Measurements from ENCODE around the gene RFX3.

Gene RFX3

DNA sequence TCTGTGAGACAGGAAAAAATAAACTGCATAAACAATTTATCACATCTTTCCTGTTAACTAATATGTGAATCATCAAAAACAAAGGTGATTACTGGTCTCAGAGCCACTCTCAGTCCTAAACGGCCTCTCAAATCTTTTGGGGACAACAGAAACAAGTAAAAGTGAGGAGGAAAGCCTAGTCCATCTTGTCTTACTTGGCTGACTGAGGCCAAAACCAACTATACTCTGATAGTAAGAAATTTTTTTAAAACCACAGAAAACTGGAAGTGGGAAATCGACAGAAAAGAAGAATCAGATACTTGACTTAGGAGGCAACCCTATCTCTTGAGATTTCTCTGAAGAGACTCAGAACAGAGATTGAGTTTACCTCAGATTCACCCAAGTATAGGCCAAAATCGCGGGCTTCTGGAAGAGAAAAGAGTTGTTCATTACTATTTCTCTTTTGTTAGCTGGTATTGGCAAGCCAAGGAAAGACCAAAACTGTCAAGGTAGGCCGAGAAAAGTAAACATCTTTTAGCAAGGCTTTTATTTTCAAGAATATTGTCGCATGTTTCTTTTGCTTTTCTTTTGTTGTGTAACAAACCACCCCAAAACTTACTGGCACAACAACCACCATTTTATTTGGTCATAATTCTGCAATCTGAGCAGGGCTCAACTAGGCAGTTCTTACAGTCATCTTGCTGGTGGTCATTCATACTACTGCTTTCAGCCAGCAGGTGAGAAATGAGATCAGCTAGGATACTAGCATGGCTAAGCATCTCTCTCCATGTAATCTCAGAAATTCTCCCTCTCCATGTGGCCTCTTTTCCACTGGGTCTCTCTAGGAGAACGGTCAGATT is 46.1 kb downstream of the RFX3 start:
- Histone ChIP-seq H4K20me1 (ENCODE audit: insufficient read depth) (no peaks in the 10 kb centered on the region), H3K36me3 (ENCODE audit: insufficient read depth) (no peaks in the 10 kb centered on the region), H3K4me2 (peak overlapping the region; percentile 15; the same call in 1 of the 2 replicates), H3K27me3 (ENCODE audit: insufficient read depth, low read depth) (no peaks in the 10 kb centered on the region), H3K9ac (no peak overlapping the region), H2AFZ (ENCODE audit: low read depth) (no peak overlapping the region), H3K4me1 (ENCODE audit: low read depth, poor library complexity, severe bottlenecking) (peaks cover 39% of the 10 kb centered on the region), H3K4me3 (IDR thresholded peaks at IDR 0.05; ENCODE audit: insufficient read depth, low read depth, low read length) (no peak overlapping the region), H3K27ac (no peak overlapping the region), H3K79me2 (ENCODE audit: insufficient read depth, low read depth) (no peaks in the 10 kb centered on the region)
- TF ChIP-seq, protein P1, sequence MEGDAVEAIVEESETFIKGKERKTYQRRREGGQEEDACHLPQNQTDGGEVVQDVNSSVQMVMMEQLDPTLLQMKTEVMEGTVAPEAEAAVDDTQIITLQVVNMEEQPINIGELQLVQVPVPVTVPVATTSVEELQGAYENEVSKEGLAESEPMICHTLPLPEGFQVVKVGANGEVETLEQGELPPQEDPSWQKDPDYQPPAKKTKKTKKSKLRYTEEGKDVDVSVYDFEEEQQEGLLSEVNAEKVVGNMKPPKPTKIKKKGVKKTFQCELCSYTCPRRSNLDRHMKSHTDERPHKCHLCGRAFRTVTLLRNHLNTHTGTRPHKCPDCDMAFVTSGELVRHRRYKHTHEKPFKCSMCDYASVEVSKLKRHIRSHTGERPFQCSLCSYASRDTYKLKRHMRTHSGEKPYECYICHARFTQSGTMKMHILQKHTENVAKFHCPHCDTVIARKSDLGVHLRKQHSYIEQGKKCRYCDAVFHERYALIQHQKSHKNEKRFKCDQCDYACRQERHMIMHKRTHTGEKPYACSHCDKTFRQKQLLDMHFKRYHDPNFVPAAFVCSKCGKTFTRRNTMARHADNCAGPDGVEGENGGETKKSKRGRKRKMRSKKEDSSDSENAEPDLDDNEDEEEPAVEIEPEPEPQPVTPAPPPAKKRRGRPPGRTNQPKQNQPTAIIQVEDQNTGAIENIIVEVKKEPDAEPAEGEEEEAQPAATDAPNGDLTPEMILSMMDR (conservative IDR thresholded peaks at IDR 0.05; ENCODE audit: low read depth, low read length), result no peak

DNA sequence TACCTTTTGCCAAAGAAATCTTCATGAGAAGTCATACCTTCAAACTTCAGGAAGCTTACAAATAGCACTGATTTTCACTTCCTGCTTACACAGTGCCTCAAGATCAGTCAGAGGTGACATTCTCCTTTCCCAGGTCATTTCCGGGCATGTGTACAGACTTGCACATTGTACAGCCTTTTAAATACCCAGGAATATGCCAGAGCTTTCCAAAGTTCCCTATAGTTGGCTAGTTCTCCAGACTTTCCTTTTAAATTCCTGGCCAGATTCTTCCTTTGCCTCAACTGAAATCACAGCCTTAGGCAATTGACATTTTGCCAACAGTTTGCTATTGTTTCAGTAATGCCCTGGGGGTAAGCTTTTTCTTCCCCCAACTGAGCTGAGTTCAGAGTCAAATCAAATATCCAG is 47.2 kb downstream of the RFX3 start:
- no peak overlapping the region for H3K4me3 ChIP-seq (IDR thresholded peaks at IDR 0.05; ENCODE audit: insufficient read depth, low read depth, low read length)
- no peaks in the 10 kb centered on the region for H3K27me3 ChIP-seq (ENCODE audit: insufficient read depth, low read depth)
- H3K9ac ChIP-seq, result no peak overlapping the region
- no peak overlapping the region for H2AFZ ChIP-seq (ENCODE audit: low read depth)
- H3K36me3 ChIP-seq (ENCODE audit: insufficient read depth), result no peaks in the 10 kb centered on the region
- H3K4me1 ChIP-seq (ENCODE audit: low read depth, poor library complexity, severe bottlenecking), result peaks cover 45% of the 10 kb centered on the region
- TF ChIP-seq, protein P1 (conservative IDR thresholded peaks at IDR 0.05; ENCODE audit: low read depth, low read length), result no peak
- no peak overlapping the region for H3K27ac ChIP-seq
- H3K79me2 ChIP-seq (ENCODE audit: insufficient read depth, low read depth), result no peaks in the 10 kb centered on the region
- H4K20me1 ChIP-seq (ENCODE audit: insufficient read depth), result no peaks in the 10 kb centered on the region
- H3K4me2 ChIP-seq, result 0 out of 2 replicates have a peak overlapping the region, but pooled peaks have one; percentile 41

DNA sequence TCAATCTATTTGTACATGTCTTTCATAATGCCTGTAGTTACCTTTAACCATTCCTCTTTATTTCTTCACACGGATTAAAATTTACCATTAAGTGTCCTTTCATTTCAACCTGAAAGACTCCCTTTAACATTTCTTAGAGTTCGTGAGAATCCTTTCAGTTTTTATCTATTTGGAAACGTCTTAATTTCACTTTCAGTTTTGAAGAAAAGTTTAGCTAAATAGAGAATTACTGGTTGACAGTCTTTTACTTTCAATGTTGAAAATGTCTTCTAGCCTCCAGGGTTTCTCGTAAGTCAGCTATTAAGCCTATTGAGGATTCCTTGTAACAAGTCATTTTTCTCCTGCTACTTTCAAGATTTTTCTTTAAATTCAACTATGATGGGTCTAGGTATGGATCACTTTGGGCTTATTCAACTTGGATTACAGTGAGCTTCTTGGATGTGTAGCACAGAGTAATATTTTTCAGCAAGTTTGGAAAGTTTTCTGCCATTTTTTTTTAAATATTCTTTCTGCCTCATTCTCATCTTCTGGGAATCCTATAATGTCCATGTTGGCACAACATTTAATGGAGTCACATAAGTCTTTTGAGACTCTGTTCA is 48.5 kb downstream of the RFX3 start:
- no peaks in the 10 kb centered on the region for H3K27me3 ChIP-seq (ENCODE audit: insufficient read depth, low read depth)
- peak overlapping the region; percentile 0; the same call in 1 of the 2 replicates for H3K27ac ChIP-seq
- TF ChIP-seq, protein P1 (conservative IDR thresholded peaks at IDR 0.05; ENCODE audit: low read depth, low read length), result no peak
- H3K36me3 ChIP-seq (ENCODE audit: insufficient read depth), result no peaks in the 10 kb centered on the region
- no peaks in the 10 kb centered on the region for H3K79me2 ChIP-seq (ENCODE audit: insufficient read depth, low read depth)
- H3K4me3 ChIP-seq (IDR thresholded peaks at IDR 0.05; ENCODE audit: insufficient read depth, low read depth, low read length), result no peak overlapping the region
- H3K4me1 ChIP-seq (ENCODE audit: low read depth, poor library complexity, severe bottlenecking), result peaks cover 45% of the 10 kb centered on the region
- H3K4me2 ChIP-seq, result peak overlapping the region; percentile 41
- H2AFZ ChIP-seq (ENCODE audit: low read depth), result no peak overlapping the region
- no peaks in the 10 kb centered on the region for H4K20me1 ChIP-seq (ENCODE audit: insufficient read depth)
- H3K9ac ChIP-seq, result peak overlapping the region; percentile 4; the same call in 1 of the 2 replicates

DNA sequence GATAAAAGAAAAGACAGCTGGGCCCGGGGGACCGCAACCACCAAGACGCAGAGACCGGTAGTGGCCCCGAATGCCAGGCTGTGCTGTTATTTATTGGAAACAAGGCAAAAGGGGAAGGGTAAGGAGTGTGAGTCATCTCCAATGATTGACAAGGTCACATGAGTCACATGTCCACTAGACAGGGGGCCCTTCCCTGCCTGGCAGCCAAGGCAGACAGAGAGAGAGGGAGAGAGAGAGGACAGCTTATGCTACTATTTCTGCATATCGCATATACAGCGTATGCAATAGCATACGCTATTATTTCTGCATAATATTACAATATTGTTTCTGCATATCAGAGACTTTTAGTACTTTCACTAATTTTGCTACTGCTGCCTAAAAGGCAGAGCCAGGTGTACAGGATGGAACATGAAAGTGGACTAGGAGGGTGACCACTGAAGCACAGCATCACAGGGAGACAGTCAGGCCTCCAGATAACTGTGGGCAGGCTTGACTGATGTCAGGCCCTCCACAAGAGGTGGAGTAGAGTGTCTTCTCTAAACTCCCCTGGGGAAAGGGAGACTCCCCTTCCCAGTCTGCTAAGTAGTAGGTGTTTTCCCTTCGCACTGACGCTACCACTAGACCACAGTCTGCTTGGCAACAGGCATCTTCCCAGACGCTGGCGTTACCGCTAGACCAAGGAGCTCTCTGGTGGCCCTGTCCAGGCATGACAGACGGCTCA is 50.3 kb downstream of the RFX3 start:
- Histone ChIP-seq H3K4me2 (no peak overlapping the region), H3K9ac (no peak overlapping the region), H3K79me2 (ENCODE audit: insufficient read depth, low read depth) (no peaks in the 10 kb centered on the region), H3K27me3 (ENCODE audit: insufficient read depth, low read depth) (no peaks in the 10 kb centered on the region), H3K27ac (no peak overlapping the region), H3K4me3 (IDR thresholded peaks at IDR 0.05; ENCODE audit: insufficient read depth, low read depth, low read length) (no peak overlapping the region), H3K36me3 (ENCODE audit: insufficient read depth) (no peaks in the 10 kb centered on the region), H3K4me1 (ENCODE audit: low read depth, poor library complexity, severe bottlenecking) (peaks cover 45% of the 10 kb centered on the region), H4K20me1 (ENCODE audit: insufficient read depth) (no peaks in the 10 kb centered on the region), H2AFZ (ENCODE audit: low read depth) (no peak overlapping the region)
- TF ChIP-seq, protein P1 (conservative IDR thresholded peaks at IDR 0.05; ENCODE audit: low read depth, low read length), result no peak

Data from KMS-11 (cell line).